Naive thymus-derived CD4-positive, alpha-beta T cell (primary cell): ENCODE measurements around the gene ARL16. TPM values are rescaled to one million over a fixed set of nuclear protein-coding genes. Genes with fewer than 3 reads are reported as not detected.
"Not testable (repeated sequence)": the region's sequence is repeated elsewhere in the genome, so short reads cannot be mapped to it uniquely, and the experiment has no call there.

Source experiments
- ATAC-seq: fragments of 150-1000 bp; cut with Tn5 transposase; 2 replicates; pipeline ENCODE4 v1.10.0; 2021; ENCODE audit warnings: mild to moderate bottlenecking, moderate library complexity
- CTCF ChIA-PET: fragments of 350-600 bp; sonication (Branson Sonifier 250); formaldehyde crosslinking; loops from one replicate; lab custom pipeline; 2021; ENCODE audit warnings: antibody characterized with exemption; lab: Charles Lee
- POLR2A ChIA-PET: fragments of 350-600 bp; sonication (Branson Sonifier 250); formaldehyde crosslinking; loops from one replicate; lab custom pipeline; 2021; ENCODE audit warnings: antibody characterized with exemption, inconsistent platforms; lab: Charles Lee
- DNase-seq, 9 donors: peaks; one replicate each; pipeline versions ENCODE4 v3.0.0 to v3.0.0-alpha.2; 2020 to 2022; ENCODE audit warnings: mixed read lengths in 1 of 9
- H3K27ac ChIP-seq: one replicate; pipeline ENCODE4 v1.7.0; 2013; ENCODE audit warnings: mild to moderate bottlenecking, low read depth, low read length, moderate library complexity
- H3K27me3 ChIP-seq, 2 donors: one replicate each; pipeline ENCODE4 v1.7.0; 2013; ENCODE audit warnings: low read length in 2 of 2, mild to moderate bottlenecking in 2 of 2, moderate library complexity in 2 of 2; ENCODE audit not compliant: control insufficient read depth in 2 of 2, insufficient read depth in 2 of 2
- H3K36me3 ChIP-seq, 3 experiments: 1 replicate in 2 of 3; 2 replicates in 1 of 3; pipeline ENCODE4 v1.7.0; 2013; ENCODE audit warnings: low read length in 3 of 3, mild to moderate bottlenecking in 3 of 3, moderate library complexity in 1 of 3; ENCODE audit not compliant: insufficient read depth in 3 of 3, control insufficient read depth in 2 of 3
- H3K4me1 ChIP-seq, 2 donors: one replicate each; pipeline ENCODE4 v1.7.0; 2013; ENCODE audit warnings: low read length in 2 of 2, mild to moderate bottlenecking in 2 of 2, moderate library complexity in 1 of 2; ENCODE audit not compliant: control insufficient read depth in 2 of 2, insufficient read depth in 2 of 2
- H3K4me3 ChIP-seq: 2 replicates; pipeline ENCODE4 v1.7.0; 2013; ENCODE audit warnings: mild to moderate bottlenecking, low read length
- H3K9me3 ChIP-seq, 3 experiments: 1 replicate in 2 of 3; 2 replicates in 1 of 3; pipeline ENCODE4 v1.7.0; 2013; ENCODE audit warnings: low read length in 3 of 3; ENCODE audit not compliant: control insufficient read depth in 2 of 3
- H3K27ac Mint-ChIP-seq, 9 donors: one replicate each; pipeline ENCODE4 v1.8.0; 2020 to 2022; ENCODE audit warnings: mixed read lengths in 9 of 9, mild to moderate bottlenecking in 8 of 9, moderate library complexity in 5 of 9, inconsistent platforms in 2 of 9
- H3K27me3 Mint-ChIP-seq, 5 donors: one replicate each; pipeline ENCODE4 v1.8.0; 2021 to 2022; ENCODE audit warnings: mixed read lengths in 5 of 5, mild to moderate bottlenecking in 1 of 5
- H3K36me3 Mint-ChIP-seq, 5 donors: one replicate each; pipeline ENCODE4 v1.8.0; 2020 to 2022; ENCODE audit warnings: mixed read lengths in 5 of 5, mild to moderate bottlenecking in 3 of 5, inconsistent platforms in 1 of 5
- H3K4me1 Mint-ChIP-seq, 7 donors: one replicate each; pipeline ENCODE4 v1.8.0; 2020 to 2022; ENCODE audit warnings: mixed read lengths in 7 of 7, mild to moderate bottlenecking in 3 of 7, inconsistent platforms in 1 of 7
- H3K4me3 Mint-ChIP-seq, 10 donors: one replicate each; pipeline ENCODE4 v1.8.0; 2020 to 2022; ENCODE audit warnings: mild to moderate bottlenecking in 10 of 10, mixed read lengths in 10 of 10, moderate library complexity in 6 of 10, inconsistent platforms in 2 of 10
- H3K9me3 Mint-ChIP-seq, 11 donors: one replicate each; pipeline ENCODE4 v1.8.0; 2020 to 2022; ENCODE audit warnings: mixed read lengths in 11 of 11, mild to moderate bottlenecking in 4 of 11, inconsistent platforms in 1 of 11, moderate library complexity in 1 of 11
- intact Hi-C, 2 donors: fragments of 100-400 bp; cut with micrococcal nuclease; formaldehyde crosslinking; loops; one replicate each; pipeline ENCODE4 v1.15.1; 2023
- polyA plus RNA-seq, 2 donors: library from polyadenylated mRNA; unstranded; fragments of 300-500 nt; fragmentation: Illumina TruSeq; gene quantifications; one replicate each; pipeline ENCODE4 v1.2.3, GENCODE V29; 2021
- total RNA-seq, 6 experiments: library from RNA in 5 of 6; stranded (reverse) in 5 of 6; gene quantifications; 1 replicate in 5 of 6; 2 replicates in 1 of 6; pipeline ENCODE4 v1.2.3 and lab custom pipeline; 2021 to 2026

The ARL16 gene
- total and polyA plus RNA-seq, 7 experiments from 2014 or later = 12.0 to 35.3 (median 30.5) TPM

DNA sequence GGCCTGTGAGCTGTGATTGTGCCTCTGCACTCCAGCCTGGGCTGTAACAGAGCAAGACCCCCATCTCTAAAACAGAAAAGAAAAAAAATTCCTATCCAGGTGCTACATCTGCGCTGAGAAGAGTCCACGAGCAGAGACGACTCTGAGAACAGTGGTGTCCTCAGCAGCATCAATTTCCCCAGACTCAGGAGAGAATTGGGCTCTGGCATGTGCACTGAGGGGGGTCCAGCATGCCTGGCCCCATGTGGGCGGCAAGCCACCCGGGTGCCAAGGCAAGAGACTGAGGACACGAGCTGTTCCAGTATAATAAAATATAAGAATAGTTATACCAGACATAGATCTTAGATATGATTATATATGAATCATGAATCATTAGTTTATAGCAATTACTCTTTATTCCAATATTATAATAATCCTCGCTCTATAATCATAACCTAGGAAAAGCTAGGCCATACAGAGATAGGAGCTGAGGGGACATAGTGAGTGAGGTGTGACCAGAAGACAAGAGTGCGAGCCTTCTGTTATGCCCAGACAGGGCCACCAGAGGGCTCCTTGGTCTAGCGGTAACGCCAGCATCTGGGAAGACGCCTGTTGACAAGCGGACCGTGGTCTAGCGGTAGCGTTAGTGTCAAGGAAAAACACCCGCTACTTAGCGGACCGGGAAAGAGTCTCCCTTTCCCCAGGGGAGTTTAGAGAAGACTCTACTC lies 7.9 kb downstream of the ARL16 start:
- H3K9me3 Mint-ChIP-seq, H3K4me3 Mint-ChIP-seq, H3K36me3 Mint-ChIP-seq, H3K27me3 ChIP-seq, ATAC-seq, H3K27ac ChIP-seq, H3K4me3 ChIP-seq, H3K27me3 Mint-ChIP-seq, H3K27ac Mint-ChIP-seq, H3K9me3 ChIP-seq, intact Hi-C loops, CTCF ChIA-PET, H3K4me1 ChIP-seq: not testable (repeated sequence)
- POLR2A ChIA-PET = interaction anchor here (0.8 to 2.3 kb wide), 3 partner anchors 9 to 26 kb away, joined by 3 to 7 read pairs (median 5); no protein-coding TSS in a partner anchor
- H3K4me1 Mint-ChIP-seq = peaks cover 0 to 12% (median 6%) of the 10 kb centered on the region in 7 donors
- peaks cover 0 to 39% (median 11%) of the 10 kb centered on the region in 3 experiments for H3K36me3 ChIP-seq
- DNase-seq = peak in 4 of 9 donors; percentile 19 to 37 (median 29)

- Histone ChIP-seq H3K27me3 (no peaks in the 10 kb centered on the region), H3K4me1 (peaks cover 0 to under 1% of the 10 kb centered on the region in 2 donors), H3K27ac (no peak overlapping the region), H3K9me3 (no peaks in the 10 kb centered on the region), H3K36me3 (peaks cover 4 to 53% (median 16%) of the 10 kb centered on the region in 3 experiments), H3K4me3 (no peak overlapping the region)
- H3K27ac Mint-ChIP-seq = no peak overlapping the region
- H3K36me3 Mint-ChIP-seq = peaks cover 0 to 9% (median 0%) of the 10 kb centered on the region in 5 donors
- no peak overlapping the region for H3K4me3 Mint-ChIP-seq
- DNase-seq = no peak
- peaks cover 0 to 11% (median 9%) of the 10 kb centered on the region in 7 donors for H3K4me1 Mint-ChIP-seq
- intact Hi-C loops = no loop called here
- CTCF ChIA-PET = no interaction called here
- POLR2A ChIA-PET = interaction anchor here (1.1 kb wide), 1 partner anchor 10 kb away, joined by 3 read pairs; the partner anchor contains the start of genes ARL16 and HGS
- no peaks in the 10 kb centered on the region for H3K27me3 Mint-ChIP-seq
- ATAC-seq = no peak
- H3K9me3 Mint-ChIP-seq = peaks cover 0 to 2% (median 0%) of the 10 kb centered on the region in 11 donors
These were observed 9.9 kb downstream of the ARL16 start for GRCh38 chr17:81673561-81674258.

- peaks cover 0 to 11% (median 5%) of the 10 kb centered on the region in 5 donors for H3K36me3 Mint-ChIP-seq
- H3K4me3 Mint-ChIP-seq = no peak overlapping the region
- ChIA-PET POLR2A (interaction anchor here (1.1 kb wide), 1 partner anchor 11 kb away, joined by 3 read pairs; the partner anchor contains the start of genes ARL16 and HGS), CTCF (interaction anchor here (0.6 kb wide), 1 partner anchor 244 kb away, joined by 3 read pairs; no protein-coding TSS in a partner anchor)
- Histone ChIP-seq H3K4me3 (no peak overlapping the region), H3K4me1 (peaks cover under 1 to 8% of the 10 kb centered on the region in 2 donors), H3K27me3 (no peaks in the 10 kb centered on the region), H3K36me3 (peaks cover 4 to 53% (median 16%) of the 10 kb centered on the region in 3 experiments), H3K9me3 (no peaks in the 10 kb centered on the region), H3K27ac (no peak overlapping the region)
- intact Hi-C loops = no loop called here
- peaks cover 0 to 2% (median 0%) of the 10 kb centered on the region in 11 donors for H3K9me3 Mint-ChIP-seq
- no peaks in the 10 kb centered on the region for H3K27me3 Mint-ChIP-seq
- DNase-seq = no peak
- H3K27ac Mint-ChIP-seq = no peak overlapping the region
- no peak for ATAC-seq
- peaks cover 4 to 18% (median 15%) of the 10 kb centered on the region in 7 donors for H3K4me1 Mint-ChIP-seq
These were observed 10.6 kb downstream of the ARL16 start for GRCh38 chr17:81672954-81673353.

DNA sequence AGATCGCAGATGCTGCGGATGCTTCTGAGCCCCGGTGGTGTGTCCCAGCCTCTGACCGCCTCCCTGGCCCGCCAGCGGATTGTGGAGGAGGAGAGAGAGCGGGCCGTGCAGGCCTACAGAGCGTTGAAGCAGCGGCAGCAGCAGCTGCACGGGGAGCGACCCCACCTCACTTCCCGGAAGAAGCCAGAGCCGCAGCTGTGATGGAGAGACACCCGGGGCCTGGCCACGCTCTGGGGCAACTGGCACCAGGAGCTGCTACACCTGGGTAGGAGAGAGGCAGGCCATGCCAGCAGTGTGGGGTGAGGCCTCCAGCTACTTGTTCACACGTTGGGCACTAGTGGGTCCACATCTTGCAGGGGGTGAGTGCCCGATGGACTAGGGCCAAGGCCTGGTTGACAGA lies 11.1 kb downstream of the ARL16 start:
- peaks cover 0 to 15% (median 6%) of the 10 kb centered on the region in 5 donors for H3K36me3 Mint-ChIP-seq
- DNase-seq (no peak), ATAC-seq (no peak)
- CTCF ChIA-PET = interaction anchor here (0.6 kb wide), 1 partner anchor 245 kb away, joined by 3 read pairs; no protein-coding TSS in a partner anchor
- Histone ChIP-seq H3K27me3 (no peaks in the 10 kb centered on the region), H3K4me3 (no peak overlapping the region), H3K9me3 (no peaks in the 10 kb centered on the region), H3K36me3 (peaks cover 4 to 53% (median 16%) of the 10 kb centered on the region in 3 experiments), H3K27ac (no peak overlapping the region), H3K4me1 (peaks cover 5 to 12% of the 10 kb centered on the region in 2 donors)
- no peak overlapping the region for H3K27ac Mint-ChIP-seq
- peaks cover 0 to 2% (median 0%) of the 10 kb centered on the region in 11 donors for H3K9me3 Mint-ChIP-seq
- intact Hi-C loops = no loop called here
- H3K4me3 Mint-ChIP-seq = no peak overlapping the region
- no peaks in the 10 kb centered on the region for H3K27me3 Mint-ChIP-seq
- POLR2A ChIA-PET = no interaction called here
- H3K4me1 Mint-ChIP-seq = peaks cover 9 to 22% (median 19%) of the 10 kb centered on the region in 7 donors

DNA sequence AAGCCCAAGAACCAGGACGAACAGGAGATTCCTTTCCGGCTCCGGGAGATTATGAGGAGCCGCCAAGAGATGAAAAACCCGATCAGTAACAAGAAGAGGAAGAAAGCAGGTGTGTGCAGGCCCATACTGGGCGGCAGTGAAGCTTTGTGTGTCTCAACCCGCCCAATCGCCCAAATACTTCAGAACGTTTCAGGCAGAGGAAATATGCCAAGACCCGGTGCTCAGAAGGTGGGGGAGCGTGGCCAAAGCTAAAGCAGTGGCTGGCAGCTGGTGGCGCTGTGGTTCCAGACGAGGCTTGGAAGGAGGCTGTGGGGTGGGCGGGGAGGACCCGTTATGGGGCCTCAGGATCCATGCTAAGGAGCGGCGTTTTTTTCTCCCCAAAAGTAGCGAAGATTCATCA lies 15.8 kb downstream of the ARL16 start:
- intact Hi-C loops = loop anchor here (2.0 to 5.0 kb wide), 5 partner anchors 15 to 195 kb away; partner anchors contain the start of genes ACTG1 (in 1 of the 2), ARL16 (in 1 of the 2), FAAP100 (in 1 of the 2) and MRPL12 (in 1 of the 2)
- H3K4me1 Mint-ChIP-seq = peaks cover 17 to 50% (median 39%) of the 10 kb centered on the region in 7 donors
- POLR2A ChIA-PET = interaction anchor here (0.7 to 3.0 kb wide), 4 partner anchors 16 to 39 kb away, joined by 3 to 26 read pairs (median 6); partner anchors contain the start of genes ARL16 and HGS
- Histone ChIP-seq H3K27me3 (no peaks in the 10 kb centered on the region), H3K36me3 (peaks cover 4 to 53% (median 15%) of the 10 kb centered on the region in 3 experiments), H3K4me1 (peaks cover 25 to 42% of the 10 kb centered on the region in 2 donors), H3K9me3 (no peaks in the 10 kb centered on the region), H3K4me3 (peak overlapping the region; percentile 13), H3K27ac (no peak overlapping the region)
- ATAC-seq = no peak
- peak overlapping the region; percentile 63 to 97 (median 90) for H3K4me3 Mint-ChIP-seq
- no peak for DNase-seq
- no peaks in the 10 kb centered on the region for H3K27me3 Mint-ChIP-seq
- peaks cover 0 to 2% (median 0%) of the 10 kb centered on the region in 11 donors for H3K9me3 Mint-ChIP-seq
- peaks cover 0 to 26% (median 9%) of the 10 kb centered on the region in 5 donors for H3K36me3 Mint-ChIP-seq
- H3K27ac Mint-ChIP-seq = peak overlapping the region in 7 of 9 donors; percentile 26 to 87 (median 59)
- CTCF ChIA-PET = no interaction called here
